Smooth muscle cell (in vitro differentiated cells): ENCODE measurements around the gene TMEM167A. TPM values are rescaled to one million over a fixed set of nuclear protein-coding genes. Genes with fewer than 3 reads are reported as not detected.

Experiments
- DNase-seq: peaks from one replicate; lab custom pipeline; 2025; ENCODE audit not compliant: unreplicated experiment; lab: John Stamatoyannopoulos, UW
- H2AFZ ChIP-seq: fragments of 200-600 bp; sonication (generic); 2 replicates; pipeline ENCODE4 v1.6.0; 2016; ENCODE audit warnings: antibody characterized with exemption, low read depth, mild to moderate bottlenecking
- H3F3A ChIP-seq: fragments of 200-600 bp; sonication (generic); 2 replicates; pipeline ENCODE4 v1.6.0; 2017; ENCODE audit warnings: antibody characterized with exemption, low read depth
- H3K27ac ChIP-seq: fragments of 200-600 bp; sonication (generic); 2 replicates; pipeline ENCODE4 v1.5.1; 2016; ENCODE audit warnings: low read depth, mild to moderate bottlenecking
- H3K27me3 ChIP-seq: fragments of 200-600 bp; sonication (generic); 2 replicates; pipeline ENCODE4 v1.6.1; 2016; ENCODE audit warnings: low read depth, mild to moderate bottlenecking
- H3K36me3 ChIP-seq: fragments of 200-600 bp; sonication (generic); 2 replicates; pipeline ENCODE4 v1.5.1; 2016; ENCODE audit warnings: low read depth
- H3K4me1 ChIP-seq: fragments of 200-600 bp; sonication (generic); 2 replicates; pipeline ENCODE4 v1.5.1; 2016; ENCODE audit warnings: low read depth
- H3K4me2 ChIP-seq: fragments of 200-600 bp; sonication (generic); 2 replicates; pipeline ENCODE4 v1.6.0; 2016; ENCODE audit warnings: mild to moderate bottlenecking
- H3K4me3 ChIP-seq: fragments of 200-600 bp; sonication (generic); 2 replicates; pipeline ENCODE4 v1.5.1; 2016; ENCODE audit warnings: mild to moderate bottlenecking
- H3K79me2 ChIP-seq: fragments of 200-600 bp; sonication (generic); 2 replicates; pipeline ENCODE4 v1.6.0; 2016; ENCODE audit warnings: low read depth, mild to moderate bottlenecking
- H3K9ac ChIP-seq: fragments of 200-600 bp; sonication (generic); 2 replicates; pipeline ENCODE4 v1.6.0; 2016; ENCODE audit warnings: low read depth
- H3K9me3 ChIP-seq: fragments of 200-600 bp; sonication (generic); replicated peaks from 2 replicates; pipeline ENCODE4 v1.5.1; 2016; ENCODE audit warnings: low read depth
- H4K20me1 ChIP-seq: fragments of 200-600 bp; sonication (generic); 2 replicates; pipeline ENCODE4 v1.6.0; 2016; ENCODE audit warnings: low read depth
- CTCF ChIP-seq: fragments of 200-600 bp; sonication (generic); IDR thresholded peaks from 2 replicates; pipeline ENCODE4 v1.5.1; 2017; ENCODE audit warnings: borderline replicate concordance, mild to moderate bottlenecking, antibody characterized with exemption; ENCODE audit not compliant: insufficient read depth, poor library complexity, severe bottlenecking
- WGBS: methylation state at CpG from one replicate; pipeline ENCODE4 v1.1.7; 2016; ENCODE audit warnings: low lambda C conversion rate; 5-methylcytosine and 5-hydroxymethylcytosine counted together
- polyA plus RNA-seq: library from polyadenylated mRNA; unstranded; fragments of >200 nt; fragmentation: Nextera tagmentation; extraction: Ambion mirVana; gene quantifications from 2 replicates; pipeline ENCODE4 v1.2.1, GENCODE V29; 2016
- total RNA-seq: library from RNA; depleted of rRNA; stranded (reverse); fragments of >200 nt; gene quantifications from 2 replicates; pipeline ENCODE4 v1.2.3, GENCODE V29; 2014

TMEM167A gene
- total and polyA plus RNA-seq, 2 experiments from 2014 or later = 236 to 248 TPM

- H2AFZ ChIP-seq = no peak overlapping the region
- peak overlapping the region; percentile 39 for H3K4me3 ChIP-seq
- H3K79me2 ChIP-seq = peaks cover 60% of the 10 kb centered on the region
- peak overlapping the region; percentile 97 for H3K27ac ChIP-seq
- 43% methylated on average over 2 of the region's 2 CpGs for WGBS
- peaks cover 26% of the 10 kb centered on the region for H3F3A ChIP-seq
- H3K27me3 ChIP-seq = no peaks in the 10 kb centered on the region
- H3K9ac ChIP-seq = peak overlapping the region; percentile 74
- peak overlapping the region; percentile 81 for H3K4me2 ChIP-seq
- no peaks in the 10 kb centered on the region for H4K20me1 ChIP-seq
- H3K9me3 ChIP-seq = no peaks in the 10 kb centered on the region
- H3K36me3 ChIP-seq = no peaks in the 10 kb centered on the region
- peaks cover 45% of the 10 kb centered on the region for H3K4me1 ChIP-seq
- no peak for DNase-seq
- no peak for TF ChIP-seq CTCF
Observed at GRCh38 chr5:83097689-83098231, 20.6 kb upstream of the TMEM167A start.

GRCh38 chr5:83096660-83097339 lies 19.6 kb upstream of the TMEM167A start:
- peak overlapping the region; percentile 97 for H3K27ac ChIP-seq
- TF ChIP-seq CTCF = no peak
- no peaks in the 10 kb centered on the region for H3K9me3 ChIP-seq
- peaks cover 36% of the 10 kb centered on the region for H3K4me1 ChIP-seq
- H3K36me3 ChIP-seq = no peaks in the 10 kb centered on the region
- H3K4me2 ChIP-seq = peak overlapping the region; percentile 81
- peaks cover 63% of the 10 kb centered on the region for H3K79me2 ChIP-seq
- peak overlapping the region; percentile 39 for H3K4me3 ChIP-seq
- no peaks in the 10 kb centered on the region for H4K20me1 ChIP-seq
- H3F3A ChIP-seq = peaks cover 17% of the 10 kb centered on the region
- DNase-seq = no peak
- peak overlapping the region; percentile 74 for H3K9ac ChIP-seq
- H3K27me3 ChIP-seq = no peaks in the 10 kb centered on the region
- 45% methylated on average over 2 of the region's 2 CpGs for WGBS
- no peak overlapping the region for H2AFZ ChIP-seq

GRCh38 chr5:83095957-83096539 lies 18.9 kb upstream of the TMEM167A start:
- 47% methylated on average over 6 of the region's 6 CpGs for WGBS
- no peaks in the 10 kb centered on the region for H3K9me3 ChIP-seq
- no peaks in the 10 kb centered on the region for H4K20me1 ChIP-seq
- peaks cover 61% of the 10 kb centered on the region for H3K79me2 ChIP-seq
- H3K4me3 ChIP-seq = peak overlapping the region; percentile 39
- no peaks in the 10 kb centered on the region for H3K36me3 ChIP-seq
- H2AFZ ChIP-seq = no peak overlapping the region
- no peak for TF ChIP-seq CTCF
- no peaks in the 10 kb centered on the region for H3K27me3 ChIP-seq
- peak overlapping the region; percentile 81 for H3K4me2 ChIP-seq
- H3K27ac ChIP-seq = peak overlapping the region; percentile 97
- H3K4me1 ChIP-seq = peaks cover 28% of the 10 kb centered on the region
- DNase-seq = peak; percentile 5
- H3F3A ChIP-seq = peaks cover 9% of the 10 kb centered on the region
- H3K9ac ChIP-seq = no peak overlapping the region
